Measurements from ENCODE around the gene UBE2E2.

DNA sequence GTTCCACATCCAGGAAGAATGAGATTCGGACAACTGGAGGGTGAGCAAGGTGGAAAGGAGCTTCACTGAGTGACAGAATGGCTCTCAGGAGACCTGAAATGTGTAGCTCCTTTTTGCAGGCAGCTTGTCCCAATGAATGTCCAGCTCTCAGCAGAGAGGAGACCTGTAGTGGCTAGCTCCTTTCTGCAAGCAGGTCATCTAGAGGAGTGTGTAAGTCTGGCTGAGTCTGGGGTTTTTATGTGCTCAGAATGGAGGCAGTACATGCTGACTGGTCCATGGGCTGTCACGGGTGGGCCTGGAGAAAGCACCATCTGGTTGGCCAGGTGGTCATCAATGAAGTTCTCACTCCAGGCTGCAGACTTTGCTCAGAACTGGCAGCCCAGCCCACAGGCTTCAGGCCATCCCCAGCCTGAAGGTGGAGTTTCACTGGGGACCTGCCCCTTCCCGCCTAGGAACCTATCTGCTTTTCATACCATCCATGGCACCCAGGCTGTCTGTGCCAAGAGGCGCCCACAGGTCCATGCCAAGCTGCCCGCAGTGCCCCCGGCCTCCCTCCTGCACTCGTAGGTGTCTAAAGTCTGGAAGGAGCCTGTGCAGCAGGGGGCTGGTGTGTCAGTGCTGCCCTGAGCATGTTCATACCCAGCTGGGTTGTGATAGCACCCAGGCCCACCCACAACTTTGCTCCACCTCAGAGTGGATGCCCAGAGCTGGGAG is 276.6 kb downstream of the UBE2E2 start:
- TF ChIP-seq ZNF768 (CRISPR knock-in tag; IDR thresholded peaks at IDR 0.05) (no peak), ZZZ3 (CRISPR knock-in tag; IDR thresholded peaks at IDR 0.05; ENCODE audit: borderline replicate concordance) (no peak), NR2F2 (IDR thresholded peaks at IDR 0.05; ENCODE audit: borderline replicate concordance, low read depth) (no peak), ESRRA (CRISPR knock-in tag; IDR thresholded peaks at IDR 0.05; ENCODE audit: low read depth) (no peak), ARID2 (CRISPR knock-in tag; IDR thresholded peaks at IDR 0.05; ENCODE audit: borderline replicate concordance) (no peak), POLR2A (IDR thresholded peaks at IDR 0.05; ENCODE audit: insufficient read depth in 1 of 2, low read depth in 2 of 2, low read length in 2 of 2) (no peak), GATA4 (IDR thresholded peaks at IDR 0.05; ENCODE audit: borderline replicate concordance, low read depth) (no peak)
- TF ChIP-seq, protein P1, sequence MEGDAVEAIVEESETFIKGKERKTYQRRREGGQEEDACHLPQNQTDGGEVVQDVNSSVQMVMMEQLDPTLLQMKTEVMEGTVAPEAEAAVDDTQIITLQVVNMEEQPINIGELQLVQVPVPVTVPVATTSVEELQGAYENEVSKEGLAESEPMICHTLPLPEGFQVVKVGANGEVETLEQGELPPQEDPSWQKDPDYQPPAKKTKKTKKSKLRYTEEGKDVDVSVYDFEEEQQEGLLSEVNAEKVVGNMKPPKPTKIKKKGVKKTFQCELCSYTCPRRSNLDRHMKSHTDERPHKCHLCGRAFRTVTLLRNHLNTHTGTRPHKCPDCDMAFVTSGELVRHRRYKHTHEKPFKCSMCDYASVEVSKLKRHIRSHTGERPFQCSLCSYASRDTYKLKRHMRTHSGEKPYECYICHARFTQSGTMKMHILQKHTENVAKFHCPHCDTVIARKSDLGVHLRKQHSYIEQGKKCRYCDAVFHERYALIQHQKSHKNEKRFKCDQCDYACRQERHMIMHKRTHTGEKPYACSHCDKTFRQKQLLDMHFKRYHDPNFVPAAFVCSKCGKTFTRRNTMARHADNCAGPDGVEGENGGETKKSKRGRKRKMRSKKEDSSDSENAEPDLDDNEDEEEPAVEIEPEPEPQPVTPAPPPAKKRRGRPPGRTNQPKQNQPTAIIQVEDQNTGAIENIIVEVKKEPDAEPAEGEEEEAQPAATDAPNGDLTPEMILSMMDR (CRISPR knock-in tag; IDR thresholded peaks at IDR 0.05) = no peak
- TF ChIP-seq, protein P2, sequence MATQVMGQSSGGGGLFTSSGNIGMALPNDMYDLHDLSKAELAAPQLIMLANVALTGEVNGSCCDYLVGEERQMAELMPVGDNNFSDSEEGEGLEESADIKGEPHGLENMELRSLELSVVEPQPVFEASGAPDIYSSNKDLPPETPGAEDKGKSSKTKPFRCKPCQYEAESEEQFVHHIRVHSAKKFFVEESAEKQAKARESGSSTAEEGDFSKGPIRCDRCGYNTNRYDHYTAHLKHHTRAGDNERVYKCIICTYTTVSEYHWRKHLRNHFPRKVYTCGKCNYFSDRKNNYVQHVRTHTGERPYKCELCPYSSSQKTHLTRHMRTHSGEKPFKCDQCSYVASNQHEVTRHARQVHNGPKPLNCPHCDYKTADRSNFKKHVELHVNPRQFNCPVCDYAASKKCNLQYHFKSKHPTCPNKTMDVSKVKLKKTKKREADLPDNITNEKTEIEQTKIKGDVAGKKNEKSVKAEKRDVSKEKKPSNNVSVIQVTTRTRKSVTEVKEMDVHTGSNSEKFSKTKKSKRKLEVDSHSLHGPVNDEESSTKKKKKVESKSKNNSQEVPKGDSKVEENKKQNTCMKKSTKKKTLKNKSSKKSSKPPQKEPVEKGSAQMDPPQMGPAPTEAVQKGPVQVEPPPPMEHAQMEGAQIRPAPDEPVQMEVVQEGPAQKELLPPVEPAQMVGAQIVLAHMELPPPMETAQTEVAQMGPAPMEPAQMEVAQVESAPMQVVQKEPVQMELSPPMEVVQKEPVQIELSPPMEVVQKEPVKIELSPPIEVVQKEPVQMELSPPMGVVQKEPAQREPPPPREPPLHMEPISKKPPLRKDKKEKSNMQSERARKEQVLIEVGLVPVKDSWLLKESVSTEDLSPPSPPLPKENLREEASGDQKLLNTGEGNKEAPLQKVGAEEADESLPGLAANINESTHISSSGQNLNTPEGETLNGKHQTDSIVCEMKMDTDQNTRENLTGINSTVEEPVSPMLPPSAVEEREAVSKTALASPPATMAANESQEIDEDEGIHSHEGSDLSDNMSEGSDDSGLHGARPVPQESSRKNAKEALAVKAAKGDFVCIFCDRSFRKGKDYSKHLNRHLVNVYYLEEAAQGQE (IDR thresholded peaks at IDR 0.05; ENCODE audit: borderline replicate concordance in 1 of 2, low read depth in 1 of 2, low read length in 2 of 2) = no peak

Measured in HepG2 (cell line).